Ovary (tissue), 3 donors: ENCODE results near the gene PI4KA.
"Not testable (repeated sequence)": the region's sequence is repeated elsewhere in the genome, so short reads cannot be mapped to it uniquely, and the experiment has no call there.

Experiments used
- CTCF ChIP-seq, 3 donors: fragments of 450-650 bp in 2 of 3; fragments of 200-600 bp in 1 of 3; IDR thresholded peaks; one replicate each; pipeline versions ENCODE4 v1.5.1 to v1.8.0; 2016 to 2022; ENCODE audit warnings: antibody characterized with exemption in 3 of 3, mild to moderate bottlenecking in 1 of 3
- POLR2A ChIP-seq: fragments of 450-650 bp; IDR thresholded peaks from one replicate; pipeline ENCODE4 v1.6.1; 2017; ENCODE audit warnings: antibody characterized with exemption, mild to moderate bottlenecking, moderate library complexity
- donor health status: DM: no; HTN: no; CAD: no.

GRCh38 chr22:20717981-20718380 is 140.6 kb downstream of the PI4KA start:
- TF ChIP-seq CTCF (IDR thresholded peaks at IDR 0.05); POLR2A: not testable (repeated sequence)
